Caco-2 (cell line): ENCODE measurements around the gene SAV1. TPM values are rescaled to one million over a fixed set of nuclear protein-coding genes. Genes with fewer than 3 reads are reported as not detected.
"Not testable (repeated sequence)": the region's sequence is repeated elsewhere in the genome, so short reads cannot be mapped to it uniquely, and the experiment has no call there.

Experiments used
- BruUV-seq: library from RNA; stranded (reverse); fragments of 400-500 nt; replicated peaks from 2 replicates; lab custom pipeline; 2021; lab: Mats Ljungman, UMichigan
- CTCF ChIA-PET: fragments of 300-600 bp; sonication (Branson Sonifier 250); formaldehyde crosslinking; loops from one replicate; lab custom pipeline; 2022; ENCODE audit warnings: antibody characterized with exemption; lab: Charles Lee
- POLR2A ChIA-PET: fragments of 300-600 bp; sonication (Branson Sonifier 250); formaldehyde crosslinking; loops from one replicate; lab custom pipeline; 2022; ENCODE audit warnings: antibody characterized with exemption; lab: Charles Lee
- DNase-seq, 2 experiments: peaks; one replicate each; pipeline versions ENCODE4 v3.0.0 to v3.0.0-alpha.2; 2020 to 2022
- H3K27me3 ChIP-seq: replicated peaks from 2 replicates; pipeline ENCODE4 v1.6.0; 2011; ENCODE audit warnings: low read length; ENCODE audit not compliant: control insufficient read depth, insufficient read depth
- H3K36me3 ChIP-seq: 2 replicates; pipeline ENCODE4 v1.5.1; 2011; ENCODE audit warnings: low read length; ENCODE audit not compliant: control insufficient read depth, insufficient read depth
- H3K4me1 ChIP-seq: fragments of 250-450 bp; sonication (Bioruptor Pico); 2 replicates; pipeline ENCODE4 v1.5.1; 2020; ENCODE audit warnings: mild to moderate bottlenecking
- H3K4me3 ChIP-seq: 2 replicates; pipeline ENCODE4 v1.5.1; 2011; ENCODE audit warnings: low read depth, mild to moderate bottlenecking, control low read depth, low read length
- H3K9me3 ChIP-seq: fragments of 250-450 bp; sonication (Bioruptor Pico); 2 replicates; pipeline ENCODE4 v1.5.1; 2020; ENCODE audit warnings: mild to moderate bottlenecking, moderate library complexity
- H3K27ac Mint-ChIP-seq: one replicate; pipeline ENCODE4 v1.8.0; 2022; ENCODE audit warnings: mixed read lengths; ENCODE audit not compliant: unreplicated experiment
- H3K27me3 Mint-ChIP-seq: one replicate; pipeline ENCODE4 v1.8.0; 2022; ENCODE audit warnings: mixed read lengths; ENCODE audit not compliant: insufficient read depth, unreplicated experiment
- H3K36me3 Mint-ChIP-seq: one replicate; pipeline ENCODE4 v1.8.0; 2022; ENCODE audit warnings: mild to moderate bottlenecking, mixed read lengths; ENCODE audit not compliant: insufficient read depth, unreplicated experiment
- H3K4me1 Mint-ChIP-seq: one replicate; pipeline ENCODE4 v1.8.0; 2022; ENCODE audit warnings: low read depth, mixed read lengths; ENCODE audit not compliant: unreplicated experiment
- H3K4me3 Mint-ChIP-seq: one replicate; pipeline ENCODE4 v1.8.0; 2022; ENCODE audit warnings: mild to moderate bottlenecking, moderate library complexity, mixed read lengths; ENCODE audit not compliant: unreplicated experiment
- H3K9me3 Mint-ChIP-seq: one replicate; pipeline ENCODE4 v1.8.0; 2022; ENCODE audit warnings: mixed read lengths; ENCODE audit not compliant: unreplicated experiment
- CTCF ChIP-seq, 2 experiments: fragments of 200-600 bp in 1 of 2; IDR thresholded peaks; 1 replicate in 1 of 2; 2 replicates in 1 of 2; pipeline versions ENCODE4 v1.5.1 to v1.8.0; 2011 to 2022; ENCODE audit warnings: antibody characterized with exemption in 1 of 2, control low read depth in 1 of 2, inconsistent platforms in 1 of 2, low read depth in 1 of 2, low read length in 1 of 2, mild to moderate bottlenecking in 1 of 2, moderate library complexity in 1 of 2; ENCODE audit not compliant: insufficient read depth in 1 of 2, severe bottlenecking in 1 of 2, unreplicated experiment in 1 of 2
- intact Hi-C: fragments of 100-400 bp; cut with micrococcal nuclease; formaldehyde crosslinking; loops from one replicate; pipeline ENCODE4 v1.10.0; 2022; ENCODE audit not compliant: unreplicated experiment
- total RNA-seq: library from RNA; stranded (reverse); gene quantifications from 2 replicates; pipeline ENCODE4 v1.2.3, GENCODE V29; 2022

The SAV1 gene
- total RNA-seq, 1 experiment from 2014 or later = 28.3 TPM

GRCh38 chr14:50704454-50705010 lies 36.4 kb upstream of the SAV1 start:
- H3K4me1 ChIP-seq = no peaks in the 10 kb centered on the region
- H3K9me3 ChIP-seq = no peaks in the 10 kb centered on the region; the same call in 1 of the 2 replicates
- H3K4me3 Mint-ChIP-seq = no peak overlapping the region
- CTCF ChIA-PET = no interaction called here
- H3K27me3 Mint-ChIP-seq = peaks cover 8% of the 10 kb centered on the region
- H3K27me3 ChIP-seq = no peaks in the 10 kb centered on the region
- H3K27ac Mint-ChIP-seq = no peak overlapping the region
- peaks cover 12% of the 10 kb centered on the region for H3K9me3 Mint-ChIP-seq
- H3K36me3 Mint-ChIP-seq = no peaks in the 10 kb centered on the region
- DNase-seq = no peak
- no peaks in the 10 kb centered on the region for H3K36me3 ChIP-seq
- no TSS peak for BruUV-seq
- POLR2A ChIA-PET = no interaction called here
- intact Hi-C loops = no loop called here
- no peak overlapping the region for H3K4me3 ChIP-seq
- no peak for TF ChIP-seq CTCF (IDR thresholded peaks at IDR 0.05; ENCODE audit: insufficient read depth in 1 of 2, low read depth in 1 of 2, low read length in 1 of 2, severe bottlenecking in 1 of 2, unreplicated experiment in 1 of 2)
- H3K4me1 Mint-ChIP-seq = no peaks in the 10 kb centered on the region

GRCh38 chr14:50697659-50698290 lies 29.7 kb upstream of the SAV1 start:
- Mint-ChIP-seq H3K4me3 (no peak overlapping the region), H3K9me3 (peaks cover 28% of the 10 kb centered on the region), H3K4me1 (no peaks in the 10 kb centered on the region), H3K27me3 (peaks cover 8% of the 10 kb centered on the region), H3K36me3 (no peaks in the 10 kb centered on the region), H3K27ac (no peak overlapping the region)
- ChIA-PET CTCF (no interaction called here), POLR2A (no interaction called here)
- no TSS peak for BruUV-seq
- no peaks in the 10 kb centered on the region for H3K36me3 ChIP-seq
- no peaks in the 10 kb centered on the region for H3K4me1 ChIP-seq
- intact Hi-C loops = no loop called here
- no peak overlapping the region for H3K4me3 ChIP-seq
- H3K27me3 ChIP-seq = no peaks in the 10 kb centered on the region
- H3K9me3 ChIP-seq = peaks cover 14% of the 10 kb centered on the region
- DNase-seq = no peak
- TF ChIP-seq CTCF (IDR thresholded peaks at IDR 0.05; ENCODE audit: insufficient read depth in 1 of 2, low read depth in 1 of 2, low read length in 1 of 2, severe bottlenecking in 1 of 2, unreplicated experiment in 1 of 2) = no peak

DNA sequence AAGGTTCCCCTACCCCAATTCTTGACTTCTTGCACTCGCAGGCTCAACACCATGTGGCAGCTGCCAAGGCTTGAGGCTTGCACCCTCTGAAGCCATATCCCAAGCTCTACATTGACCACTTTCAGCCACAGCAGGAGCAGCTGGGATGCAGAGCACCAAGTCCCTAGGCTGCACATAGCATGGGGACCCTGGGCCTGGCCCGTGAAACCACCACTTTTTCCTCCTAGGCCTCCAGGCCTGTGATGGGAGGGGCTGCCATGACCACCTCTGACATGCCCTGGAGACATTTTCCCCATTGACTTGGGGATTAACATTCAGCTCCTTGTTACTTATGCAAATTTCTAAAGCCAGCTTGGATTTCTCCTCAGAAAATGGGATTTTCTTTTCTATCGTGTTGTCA lies 26.2 kb upstream of the SAV1 start:
- H3K36me3 ChIP-seq, H3K36me3 Mint-ChIP-seq, H3K4me1 Mint-ChIP-seq, DNase-seq, CTCF ChIA-PET, H3K27me3 Mint-ChIP-seq, intact Hi-C loops, H3K27ac Mint-ChIP-seq, POLR2A ChIA-PET, H3K4me1 ChIP-seq, BruUV-seq, H3K27me3 ChIP-seq, H3K4me3 ChIP-seq, H3K4me3 Mint-ChIP-seq: not testable (repeated sequence)
- peaks cover 14% of the 10 kb centered on the region for H3K9me3 ChIP-seq
- peaks cover 16% of the 10 kb centered on the region for H3K9me3 Mint-ChIP-seq
